Smooth muscle cell (in vitro differentiated cells): ENCODE measurements around the gene RNF212. TPM values are rescaled to one million over a fixed set of nuclear protein-coding genes. Genes with fewer than 3 reads are reported as not detected.

Experiments used
- DNase-seq: peaks from one replicate; lab custom pipeline; 2025; ENCODE audit not compliant: unreplicated experiment; lab: John Stamatoyannopoulos, UW
- H2AFZ ChIP-seq: fragments of 200-600 bp; sonication (generic); 2 replicates; pipeline ENCODE4 v1.6.0; 2016; ENCODE audit warnings: antibody characterized with exemption, low read depth, mild to moderate bottlenecking
- H3F3A ChIP-seq: fragments of 200-600 bp; sonication (generic); 2 replicates; pipeline ENCODE4 v1.6.0; 2017; ENCODE audit warnings: antibody characterized with exemption, low read depth
- H3K27ac ChIP-seq: fragments of 200-600 bp; sonication (generic); 2 replicates; pipeline ENCODE4 v1.5.1; 2016; ENCODE audit warnings: low read depth, mild to moderate bottlenecking
- H3K27me3 ChIP-seq: fragments of 200-600 bp; sonication (generic); 2 replicates; pipeline ENCODE4 v1.6.1; 2016; ENCODE audit warnings: low read depth, mild to moderate bottlenecking
- H3K36me3 ChIP-seq: fragments of 200-600 bp; sonication (generic); 2 replicates; pipeline ENCODE4 v1.5.1; 2016; ENCODE audit warnings: low read depth
- H3K4me1 ChIP-seq: fragments of 200-600 bp; sonication (generic); 2 replicates; pipeline ENCODE4 v1.5.1; 2016; ENCODE audit warnings: low read depth
- H3K4me2 ChIP-seq: fragments of 200-600 bp; sonication (generic); 2 replicates; pipeline ENCODE4 v1.6.0; 2016; ENCODE audit warnings: mild to moderate bottlenecking
- H3K4me3 ChIP-seq: fragments of 200-600 bp; sonication (generic); 2 replicates; pipeline ENCODE4 v1.5.1; 2016; ENCODE audit warnings: mild to moderate bottlenecking
- H3K79me2 ChIP-seq: fragments of 200-600 bp; sonication (generic); 2 replicates; pipeline ENCODE4 v1.6.0; 2016; ENCODE audit warnings: low read depth, mild to moderate bottlenecking
- H3K9ac ChIP-seq: fragments of 200-600 bp; sonication (generic); 2 replicates; pipeline ENCODE4 v1.6.0; 2016; ENCODE audit warnings: low read depth
- H3K9me3 ChIP-seq: fragments of 200-600 bp; sonication (generic); replicated peaks from 2 replicates; pipeline ENCODE4 v1.5.1; 2016; ENCODE audit warnings: low read depth
- H4K20me1 ChIP-seq: fragments of 200-600 bp; sonication (generic); 2 replicates; pipeline ENCODE4 v1.6.0; 2016; ENCODE audit warnings: low read depth
- WGBS: methylation state at CpG from one replicate; pipeline ENCODE4 v1.1.7; 2016; ENCODE audit warnings: low lambda C conversion rate; 5-methylcytosine and 5-hydroxymethylcytosine counted together
- polyA plus RNA-seq: library from polyadenylated mRNA; unstranded; fragments of >200 nt; fragmentation: Nextera tagmentation; extraction: Ambion mirVana; gene quantifications from 2 replicates; pipeline ENCODE4 v1.2.1, GENCODE V29; 2016
- total RNA-seq: library from RNA; depleted of rRNA; stranded (reverse); fragments of >200 nt; gene quantifications from 2 replicates; pipeline ENCODE4 v1.2.3, GENCODE V29; 2014
- TF ChIP-seq, protein P1 (sequence below): fragments of 200-600 bp; sonication (generic); IDR thresholded peaks from 2 replicates; pipeline ENCODE4 v1.5.1; 2017; ENCODE audit warnings: borderline replicate concordance, mild to moderate bottlenecking, antibody characterized with exemption; ENCODE audit not compliant: insufficient read depth, poor library complexity, severe bottlenecking

The RNF212 gene
- total and polyA plus RNA-seq, 2 experiments from 2014 or later = 1.3 to 4.6 TPM

DNA sequence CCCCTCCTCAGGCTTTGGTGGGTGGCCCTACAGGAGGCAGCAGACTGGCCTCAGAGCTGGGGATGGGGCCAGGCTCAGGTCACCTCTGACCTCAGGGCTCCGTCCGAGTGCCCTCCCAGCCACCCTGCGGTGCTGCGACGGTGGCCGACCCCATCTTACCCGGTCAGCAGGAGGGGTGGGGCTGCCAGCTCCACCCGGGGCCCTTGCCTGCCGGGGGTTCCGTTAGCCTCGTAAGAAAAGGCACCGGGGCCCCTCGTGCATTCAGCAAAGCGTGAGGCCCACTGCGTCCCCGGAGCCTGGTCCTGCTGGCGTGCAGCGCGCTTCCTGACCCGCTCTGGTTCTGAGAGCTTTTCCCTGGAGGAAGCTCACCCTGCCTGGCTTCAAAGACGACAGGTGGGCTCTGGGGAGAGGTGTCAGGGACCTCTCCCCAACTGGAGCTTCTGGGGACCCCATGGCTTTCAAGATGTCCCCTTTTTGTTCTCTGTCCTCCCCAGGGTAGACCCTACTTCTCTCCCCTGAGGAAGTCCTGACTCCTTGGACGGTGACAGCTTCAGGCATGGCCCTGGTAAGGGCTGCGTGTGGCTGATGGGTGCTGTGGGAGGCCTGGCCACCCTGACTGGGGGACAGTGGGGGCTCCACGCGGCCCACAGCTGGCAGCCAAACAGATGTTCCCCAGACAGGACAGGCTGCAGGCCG, 86.0 kb downstream of the RNF212 start:
- no peak overlapping the region for H2AFZ ChIP-seq
- H3K36me3 ChIP-seq = no peaks in the 10 kb centered on the region
- WGBS = 83% methylated on average over 25 of the region's 26 CpGs
- no peaks in the 10 kb centered on the region for H3K79me2 ChIP-seq
- H3K9ac ChIP-seq = no peak overlapping the region
- DNase-seq = no peak
- no peaks in the 10 kb centered on the region for H3K4me1 ChIP-seq
- no peaks in the 10 kb centered on the region for H3K27me3 ChIP-seq
- peaks cover 5% of the 10 kb centered on the region for H4K20me1 ChIP-seq
- H3F3A ChIP-seq = no peaks in the 10 kb centered on the region
- no peak overlapping the region for H3K4me3 ChIP-seq
- H3K4me2 ChIP-seq = no peak overlapping the region
- H3K27ac ChIP-seq = no peak overlapping the region
- TF ChIP-seq, protein P1, sequence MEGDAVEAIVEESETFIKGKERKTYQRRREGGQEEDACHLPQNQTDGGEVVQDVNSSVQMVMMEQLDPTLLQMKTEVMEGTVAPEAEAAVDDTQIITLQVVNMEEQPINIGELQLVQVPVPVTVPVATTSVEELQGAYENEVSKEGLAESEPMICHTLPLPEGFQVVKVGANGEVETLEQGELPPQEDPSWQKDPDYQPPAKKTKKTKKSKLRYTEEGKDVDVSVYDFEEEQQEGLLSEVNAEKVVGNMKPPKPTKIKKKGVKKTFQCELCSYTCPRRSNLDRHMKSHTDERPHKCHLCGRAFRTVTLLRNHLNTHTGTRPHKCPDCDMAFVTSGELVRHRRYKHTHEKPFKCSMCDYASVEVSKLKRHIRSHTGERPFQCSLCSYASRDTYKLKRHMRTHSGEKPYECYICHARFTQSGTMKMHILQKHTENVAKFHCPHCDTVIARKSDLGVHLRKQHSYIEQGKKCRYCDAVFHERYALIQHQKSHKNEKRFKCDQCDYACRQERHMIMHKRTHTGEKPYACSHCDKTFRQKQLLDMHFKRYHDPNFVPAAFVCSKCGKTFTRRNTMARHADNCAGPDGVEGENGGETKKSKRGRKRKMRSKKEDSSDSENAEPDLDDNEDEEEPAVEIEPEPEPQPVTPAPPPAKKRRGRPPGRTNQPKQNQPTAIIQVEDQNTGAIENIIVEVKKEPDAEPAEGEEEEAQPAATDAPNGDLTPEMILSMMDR = no peak
- H3K9me3 ChIP-seq = no peaks in the 10 kb centered on the region

DNA sequence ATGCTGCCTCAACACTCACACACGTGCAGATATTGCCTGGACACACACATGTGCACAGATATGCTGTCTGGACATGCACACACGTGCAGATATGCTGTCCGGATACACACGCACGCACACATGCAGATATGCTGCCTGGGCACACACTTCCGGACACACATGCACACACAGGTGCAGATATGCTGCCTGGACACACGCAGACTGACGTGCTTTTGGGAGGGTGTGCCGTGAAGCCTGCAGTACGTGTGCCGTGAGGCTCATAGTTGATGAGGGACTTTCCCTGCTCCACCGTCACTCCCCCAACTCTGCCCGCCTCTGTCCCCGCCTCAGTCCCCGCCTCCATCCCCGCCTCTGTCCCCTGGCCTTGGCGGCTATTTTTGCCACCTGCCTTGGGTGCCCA, 87.2 kb downstream of the RNF212 start:
- 66% methylated on average over 17 of the region's 17 CpGs for WGBS
- no peak overlapping the region for H3K9ac ChIP-seq
- H3K79me2 ChIP-seq = no peaks in the 10 kb centered on the region
- TF ChIP-seq, protein P1 = no peak
- no peaks in the 10 kb centered on the region for H3K36me3 ChIP-seq
- H3K4me1 ChIP-seq = no peaks in the 10 kb centered on the region
- no peak overlapping the region for H3K4me3 ChIP-seq
- no peak overlapping the region for H3K4me2 ChIP-seq
- no peaks in the 10 kb centered on the region for H3K27me3 ChIP-seq
- no peaks in the 10 kb centered on the region for H3F3A ChIP-seq
- no peak overlapping the region for H2AFZ ChIP-seq
- no peaks in the 10 kb centered on the region for H3K9me3 ChIP-seq
- H4K20me1 ChIP-seq = peaks cover 18% of the 10 kb centered on the region
- no peak overlapping the region for H3K27ac ChIP-seq
- no peak for DNase-seq

DNA sequence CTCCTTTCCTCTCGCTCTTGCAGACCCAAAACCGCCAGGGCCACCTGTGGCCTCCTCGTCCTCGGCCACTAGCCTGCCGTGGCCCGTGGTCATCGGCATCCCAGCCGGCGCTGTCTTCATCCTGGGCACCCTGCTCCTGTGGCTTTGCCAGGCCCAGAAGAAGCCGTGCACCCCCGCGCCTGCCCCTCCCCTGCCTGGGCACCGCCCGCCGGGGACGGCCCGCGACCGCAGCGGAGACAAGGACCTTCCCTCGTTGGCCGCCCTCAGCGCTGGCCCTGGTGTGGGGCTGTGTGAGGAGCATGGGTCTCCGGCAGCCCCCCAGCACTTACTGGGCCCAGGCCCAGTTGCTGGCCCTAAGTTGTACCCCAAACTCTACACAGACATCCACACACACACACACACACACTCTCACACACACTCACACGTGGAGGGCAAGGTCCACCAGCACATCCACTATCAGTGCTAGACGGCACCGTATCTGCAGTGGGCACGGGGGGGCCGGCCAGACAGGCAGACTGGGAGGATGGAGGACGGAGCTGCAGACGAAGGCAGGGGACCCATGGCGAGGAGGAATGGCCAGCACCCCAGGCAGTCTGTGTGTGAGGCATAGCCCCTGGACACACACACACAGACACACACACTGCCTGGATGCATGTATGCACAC, 88.3 kb downstream of the RNF212 start:
- Histone ChIP-seq H3K9ac (no peak overlapping the region), H3K4me1 (no peaks in the 10 kb centered on the region), H3K27ac (no peak overlapping the region), H2AFZ (no peak overlapping the region), H3F3A (no peaks in the 10 kb centered on the region), H3K4me3 (no peak overlapping the region), H3K9me3 (no peaks in the 10 kb centered on the region), H3K36me3 (no peaks in the 10 kb centered on the region), H3K27me3 (no peaks in the 10 kb centered on the region), H3K4me2 (no peak overlapping the region), H4K20me1 (peaks cover 18% of the 10 kb centered on the region), H3K79me2 (no peaks in the 10 kb centered on the region)
- DNase-seq = no peak
- TF ChIP-seq, protein P1 = no peak
- WGBS = 98% methylated on average over 24 of the region's 32 CpGs
